Suprapubic skin (tissue), 4 donors: ENCODE results near the gene APC2.

Experiments
- CTCF ChIP-seq, 2 donors: fragments of 200-600 bp in 1 of 2; fragments of 450-650 bp in 1 of 2; sonication (generic) in 1 of 2; IDR thresholded peaks; one replicate each; pipeline ENCODE4 v1.5.1; 2016 to 2019; ENCODE audit warnings: antibody characterized with exemption in 2 of 2, mild to moderate bottlenecking in 1 of 2, moderate library complexity in 1 of 2
- EP300 ChIP-seq: sonication (generic); formaldehyde crosslinking; IDR thresholded peaks from one replicate; pipeline ENCODE4 v1.6.1; 2017; ENCODE audit warnings: antibody characterized with exemption
- POLR2AphosphoS5 ChIP-seq, 3 donors: sonication (generic); formaldehyde crosslinking; IDR thresholded peaks; one replicate each; pipeline ENCODE4 v1.6.1; 2017; ENCODE audit warnings: antibody characterized with exemption in 3 of 3

GRCh38 chr19:1478934-1479707, 29.2 kb downstream of the APC2 start, which contains the start of gene C19orf25:
- TF ChIP-seq CTCF (IDR thresholded peaks at IDR 0.05): no peak
- TF ChIP-seq EP300: no peak
- peak in 2 of 3 donors; percentile 35 to 71 for TF ChIP-seq POLR2AphosphoS5 (IDR thresholded peaks at IDR 0.05)
